Regular cardiac myocyte (primary cell): ENCODE results near the gene GHDC. TPM values are rescaled to one million over a fixed set of nuclear protein-coding genes. Genes with fewer than 3 reads are reported as not detected.

ENCODE experiments used
- total RNA-seq: library from RNA; depleted of rRNA; stranded (reverse); fragments of >200 nt; gene quantifications from 2 replicates; pipeline ENCODE4 v1.2.3, GENCODE V29; 2014

Gene GHDC, protein sequence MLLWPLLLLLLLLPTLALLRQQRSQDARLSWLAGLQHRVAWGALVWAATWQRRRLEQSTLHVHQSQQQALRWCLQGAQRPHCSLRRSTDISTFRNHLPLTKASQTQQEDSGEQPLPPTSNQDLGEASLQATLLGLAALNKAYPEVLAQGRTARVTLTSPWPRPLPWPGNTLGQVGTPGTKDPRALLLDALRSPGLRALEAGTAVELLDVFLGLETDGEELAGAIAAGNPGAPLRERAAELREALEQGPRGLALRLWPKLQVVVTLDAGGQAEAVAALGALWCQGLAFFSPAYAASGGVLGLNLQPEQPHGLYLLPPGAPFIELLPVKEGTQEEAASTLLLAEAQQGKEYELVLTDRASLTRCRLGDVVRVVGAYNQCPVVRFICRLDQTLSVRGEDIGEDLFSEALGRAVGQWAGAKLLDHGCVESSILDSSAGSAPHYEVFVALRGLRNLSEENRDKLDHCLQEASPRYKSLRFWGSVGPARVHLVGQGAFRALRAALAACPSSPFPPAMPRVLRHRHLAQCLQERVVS
- 12.5 and 20.9 TPM in 2 replicates for total RNA-seq

DNA sequence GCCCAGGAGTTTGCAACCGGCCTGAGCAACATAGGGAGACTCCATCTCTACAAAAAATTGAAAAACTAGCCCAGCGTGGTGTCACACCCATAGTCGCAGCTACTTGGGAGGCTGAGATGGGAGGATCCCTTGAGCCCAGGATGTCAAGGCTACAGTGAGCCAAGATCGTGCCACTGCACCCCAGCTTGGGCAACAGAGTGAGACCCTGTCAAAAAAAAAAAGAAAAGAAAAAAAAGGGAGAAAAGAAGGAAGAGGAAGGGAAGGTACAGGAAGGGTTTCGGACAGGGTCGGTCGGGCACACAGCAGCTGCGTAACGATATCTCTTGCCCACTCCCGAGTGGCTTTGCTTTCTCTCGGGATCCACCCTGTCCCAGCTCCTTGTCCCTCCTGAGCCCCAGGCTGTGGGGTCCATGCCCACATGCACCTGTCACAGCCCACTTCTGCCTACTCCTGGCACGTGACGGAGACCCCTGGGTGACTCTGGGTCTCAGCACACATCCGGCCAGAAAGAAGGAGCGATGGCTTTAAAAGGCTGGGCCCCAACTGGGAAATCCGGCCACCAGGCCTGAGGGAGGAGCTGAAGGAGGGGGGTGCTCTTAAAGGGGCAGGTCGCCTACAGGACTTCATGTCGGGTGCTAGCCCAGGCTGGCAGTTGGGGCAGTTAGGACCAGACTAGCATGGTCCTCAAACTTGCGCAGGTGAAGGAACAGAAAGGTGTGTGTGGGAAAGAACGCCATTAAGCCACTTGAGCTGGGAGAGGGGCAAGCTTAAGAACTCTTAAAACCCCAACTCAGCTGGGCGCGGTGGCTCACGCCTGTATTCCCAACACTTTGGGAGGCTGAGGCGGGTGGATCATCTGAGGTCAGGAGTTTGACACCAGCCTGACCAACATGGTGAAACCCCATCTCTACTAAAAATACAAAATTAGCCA lies at the start of gene GHDC:
TSS of gene GHDC (minus strand) at position 526 of the 931 bp plus-strand sequence. CDS start 913 bp downstream, outside the sequence.

GRCh38 chr17:42184713-42185620 lies 9.3 kb downstream of the GHDC start, which contains the start of gene HCRT:
Gene HCRT (minus strand): TSS chr17:42185452. CDS start chr17:42185365, 87 bp downstream.

DNA sequence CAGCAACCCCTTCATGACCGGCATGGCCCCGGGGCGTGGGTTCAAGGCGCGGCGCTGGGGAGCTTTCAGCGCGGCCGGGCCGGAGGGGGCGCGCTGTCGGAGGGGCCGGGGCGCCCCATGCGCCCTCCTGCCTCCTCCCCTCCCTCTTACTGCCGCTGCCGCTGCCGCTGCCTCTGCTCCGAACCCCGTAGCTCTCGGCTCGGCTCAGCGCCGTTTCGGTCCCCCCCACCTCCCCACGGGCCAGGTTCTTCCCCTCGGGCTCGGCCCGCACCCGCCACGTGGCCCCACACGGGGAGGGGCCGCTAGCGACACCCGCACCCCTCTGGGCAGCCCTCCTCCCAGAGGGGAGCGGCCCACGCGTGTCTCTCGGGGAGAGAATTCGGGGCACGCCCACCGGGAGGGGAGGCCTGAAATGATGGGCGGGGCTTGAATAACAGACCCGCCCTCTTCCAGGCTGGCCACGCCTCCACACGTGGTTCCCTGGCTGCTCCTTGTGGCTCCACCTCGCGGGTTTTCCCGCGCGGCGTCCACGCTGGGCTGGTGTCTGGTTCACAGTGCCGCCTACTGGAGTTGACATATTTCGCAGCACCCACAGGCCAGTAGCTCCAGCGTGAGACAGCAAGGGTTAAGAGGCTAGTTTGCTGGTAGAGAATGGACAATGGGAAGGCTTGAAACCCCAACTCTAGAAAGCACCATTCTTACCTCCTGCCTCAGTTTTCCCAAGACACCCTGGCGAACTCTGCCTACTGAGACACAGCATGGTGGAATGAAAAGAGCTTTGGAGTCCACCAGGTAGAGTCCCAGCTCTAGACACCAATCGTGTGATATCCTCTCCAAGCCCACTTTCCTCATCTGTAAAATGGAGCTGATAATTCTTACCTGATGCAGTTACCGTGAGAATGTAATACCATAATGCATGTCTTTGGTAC lies 13.1 kb downstream of the GHDC start, which contains the start of gene KCNH4:
TSS of gene KCNH4 (minus strand) at position 221 of the 929 bp plus-strand sequence. CDS start at position 24, 197 bp downstream.

Other genes starting within 250 kb of the GHDC start
- 25.4 and 68.6 TPM in 2 replicates for gene CNP, start 227.7 kb downstream of the GHDC start, total RNA-seq
- 53.3 and 89.9 TPM in 2 replicates for gene DNAJC7, start 177.1 kb downstream of the GHDC start, total RNA-seq
- gene NKIRAS2, start 174.4 kb downstream of the GHDC start, total RNA-seq, result 27.1 and 42.4 TPM in 2 replicates
- under 0.01 and 0.28 TPM in 2 replicates for gene C17orf113, start 143.9 kb downstream of the GHDC start, total RNA-seq
- gene ZNF385C, start 96.0 kb downstream of the GHDC start, total RNA-seq, result under 0.01 TPM in 1 of 2 replicates, not detected in the other
- 6.5 and 13.2 TPM in 2 replicates for gene DHX58, start 81.8 kb downstream of the GHDC start, total RNA-seq
- gene KAT2A, start 73.1 kb downstream of the GHDC start, total RNA-seq, result 6.9 and 7.6 TPM in 2 replicates
- gene HSPB9, start 71.7 kb downstream of the GHDC start, total RNA-seq, result not detected in 2 replicates
- 54.7 and 99.3 TPM in 2 replicates for gene RAB5C, start 39.5 kb downstream of the GHDC start, total RNA-seq
- gene KCNH4, start 13.4 kb downstream of the GHDC start, total RNA-seq, result under 0.01 TPM in 1 of 2 replicates, not detected in the other
- gene HCRT, start 9.0 kb downstream of the GHDC start, total RNA-seq, result not detected in 2 replicates
- gene STAT5B, start 81.9 kb upstream of the GHDC start, total RNA-seq, result 28.8 and 29.3 TPM in 2 replicates
- gene STAT5A, start 94.0 kb upstream of the GHDC start, total RNA-seq, result 4.8 and 16.6 TPM in 2 replicates
- gene STAT3, start 193.9 kb upstream of the GHDC start, total RNA-seq, result 99.5 and 101 TPM in 2 replicates
- gene CAVIN1, start 228.8 kb upstream of the GHDC start, total RNA-seq, result 691 and 1,245 TPM in 2 replicates